Pancreas (tissue), 10 donors: ENCODE measurements around the gene IFNGR2. TPM values are rescaled to one million over a fixed set of nuclear protein-coding genes. Genes with fewer than 3 reads are reported as not detected.

ENCODE experiments used
- ATAC-seq, 4 donors: fragments of 200-7000 bp; cut with Tn5 transposase; one replicate each; pipeline versions ENCODE4 v1.8.0 to v1.9.1; 2020; ENCODE audit warnings: mild to moderate bottlenecking in 4 of 4, moderate library complexity in 4 of 4
- DNase-seq, 6 donors: peaks; one replicate each; pipeline ENCODE4 v3.0.0-alpha.2; 2020
- FAIRE-seq: peaks from 2 replicates; lab custom pipeline; 2012; peaks lifted over from hg19 to GRCh38; lab: Jason Lieb, UNC
- H3K27ac ChIP-seq, 4 donors: fragments of 200-600 bp; sonication (generic); 1 replicate in 3 of 4; 2 replicates in 1 of 4; pipeline versions ENCODE4 v1.5.0 to v1.8.0; 2020
- H3K27me3 ChIP-seq, 4 donors: fragments of 200-600 bp; one replicate each; pipeline ENCODE4 v1.8.0; 2021
- H3K36me3 ChIP-seq, 3 donors: fragments of 200-600 bp; sonication (generic) in 1 of 3; one replicate each; pipeline versions ENCODE4 v1.5.0 to v1.8.0; 2020 to 2021
- H3K4me1 ChIP-seq, 3 donors: fragments of 200-600 bp; one replicate each; pipeline ENCODE4 v1.8.0; 2021
- H3K4me3 ChIP-seq, 4 donors: fragments of 200-600 bp; sonication (generic) in 2 of 4; one replicate each; pipeline versions ENCODE4 v1.5.0 to v1.8.0; 2020 to 2021
- H3K9me3 ChIP-seq, 4 donors: fragments of 200-600 bp; one replicate each; pipeline ENCODE4 v1.8.0; 2021
- WGBS, 2 donors: extraction: QIAGEN DNeasy Blood & Tissue Kit; methylation state at CpG; one replicate each; pipeline ENCODE4 v1.1.7; 2013; 5-methylcytosine and 5-hydroxymethylcytosine counted together
- intact Hi-C, 3 donors: fragments of 100-400 bp; cut with DNase I; formaldehyde crosslinking; loops; one replicate each; pipeline versions ENCODE4 v1.11.1 to v1.14.2; 2022
- polyA plus RNA-seq, 2 donors: library from polyadenylated mRNA; stranded (reverse); fragments of 200-250 nt; gene quantifications; one replicate each; pipeline ENCODE4 v1.2.3, GENCODE V29; 2013
- total RNA-seq, 6 donors: library from RNA; stranded (reverse); fragmentation: NEBNext Ultra II Directional in 4 of 6; extraction: Animal tissue kit (Norgen Biotek cat#: 25700) in 4 of 6; gene quantifications; one replicate each; pipeline versions ENCODE4 v1.2.1 to v1.2.4, GENCODE V29; 2021 to 2023
- TF ChIP-seq, protein P1 (sequence below), 4 donors: fragments of 200-600 bp; sonication (generic) in 3 of 4; IDR thresholded peaks; one replicate each; pipeline versions ENCODE4 v1.5.0 to v1.8.0; 2021; ENCODE audit warnings: antibody characterized with exemption in 4 of 4
- donor health status: healthy with polysubstance abuse.
- donor health status: DM: no; HTN: no; CAD: no; lungs with moderate emphysema.
- donor health status: DM: no; HTN: no; CAD: no.
- donor health status: control.
- donor health status: control.
- donor health status: Bipolar disorder and iron deficiency.
- donor health status: DM: yes; HTN: yes; CAD: no.
- donor health status: DM: no; HTN: no; CAD: no.
- donor health status: DM: no; HTN: no; CAD: no.
- donor health status: DM: yes; HTN: yes; CAD: no.

Gene IFNGR2
- total and polyA plus RNA-seq, 8 donors: 10.1 to 56.5 (median 19.9) TPM

- Histone ChIP-seq H3K36me3 (no peaks in the 10 kb centered on the region), H3K27me3 (no peaks in the 10 kb centered on the region), H3K4me3 (no peak overlapping the region), H3K4me1 (peaks cover 0 to 11% (median 0%) of the 10 kb centered on the region in 3 donors), H3K9me3 (no peaks in the 10 kb centered on the region), H3K27ac (no peak overlapping the region)
- TF ChIP-seq, protein P1, sequence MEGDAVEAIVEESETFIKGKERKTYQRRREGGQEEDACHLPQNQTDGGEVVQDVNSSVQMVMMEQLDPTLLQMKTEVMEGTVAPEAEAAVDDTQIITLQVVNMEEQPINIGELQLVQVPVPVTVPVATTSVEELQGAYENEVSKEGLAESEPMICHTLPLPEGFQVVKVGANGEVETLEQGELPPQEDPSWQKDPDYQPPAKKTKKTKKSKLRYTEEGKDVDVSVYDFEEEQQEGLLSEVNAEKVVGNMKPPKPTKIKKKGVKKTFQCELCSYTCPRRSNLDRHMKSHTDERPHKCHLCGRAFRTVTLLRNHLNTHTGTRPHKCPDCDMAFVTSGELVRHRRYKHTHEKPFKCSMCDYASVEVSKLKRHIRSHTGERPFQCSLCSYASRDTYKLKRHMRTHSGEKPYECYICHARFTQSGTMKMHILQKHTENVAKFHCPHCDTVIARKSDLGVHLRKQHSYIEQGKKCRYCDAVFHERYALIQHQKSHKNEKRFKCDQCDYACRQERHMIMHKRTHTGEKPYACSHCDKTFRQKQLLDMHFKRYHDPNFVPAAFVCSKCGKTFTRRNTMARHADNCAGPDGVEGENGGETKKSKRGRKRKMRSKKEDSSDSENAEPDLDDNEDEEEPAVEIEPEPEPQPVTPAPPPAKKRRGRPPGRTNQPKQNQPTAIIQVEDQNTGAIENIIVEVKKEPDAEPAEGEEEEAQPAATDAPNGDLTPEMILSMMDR (IDR thresholded peaks at IDR 0.05): no peak
- no peak for DNase-seq
- no peak for FAIRE-seq
- 85 to 88% methylated on average over 6 of the region's 6 CpGs for WGBS, 2 donors
- intact Hi-C loops: no loop called here
- ATAC-seq: no peak
Measured at GRCh38 chr21:33387294-33387693, 15.9 kb upstream of the IFNGR2 start.

DNA sequence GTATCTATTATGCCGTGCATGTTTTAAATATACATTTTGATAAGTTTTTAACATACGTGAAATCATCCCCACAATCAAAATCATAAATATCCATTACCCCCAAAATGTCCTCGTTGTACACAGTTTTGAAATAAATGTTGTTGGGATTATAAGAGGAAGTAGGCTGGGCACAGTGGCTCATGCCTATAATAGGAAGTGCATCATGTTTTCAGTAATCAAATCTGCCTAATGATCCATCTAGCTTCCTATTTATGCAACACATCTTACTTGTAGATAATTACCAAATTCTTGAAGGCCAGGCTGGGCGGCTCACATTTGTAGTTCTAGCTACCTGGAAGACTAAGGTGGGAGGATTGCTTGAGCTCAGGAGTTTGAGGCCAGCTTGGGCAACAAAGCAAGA is 15.0 kb upstream of the IFNGR2 start:
- no peak for DNase-seq
- WGBS, 2 donors: 71 to 80% methylated on average over 4 of the region's 4 CpGs
- H3K27me3 ChIP-seq: no peaks in the 10 kb centered on the region
- FAIRE-seq: no peak
- no peak overlapping the region for H3K4me3 ChIP-seq
- no peaks in the 10 kb centered on the region for H3K9me3 ChIP-seq
- TF ChIP-seq, protein P1 (IDR thresholded peaks at IDR 0.05): no peak
- H3K36me3 ChIP-seq: no peaks in the 10 kb centered on the region
- no peak overlapping the region for H3K27ac ChIP-seq
- peaks cover 0 to 5% (median 0%) of the 10 kb centered on the region in 3 donors for H3K4me1 ChIP-seq
- no peak for ATAC-seq
- intact Hi-C loops: no loop called here

DNA sequence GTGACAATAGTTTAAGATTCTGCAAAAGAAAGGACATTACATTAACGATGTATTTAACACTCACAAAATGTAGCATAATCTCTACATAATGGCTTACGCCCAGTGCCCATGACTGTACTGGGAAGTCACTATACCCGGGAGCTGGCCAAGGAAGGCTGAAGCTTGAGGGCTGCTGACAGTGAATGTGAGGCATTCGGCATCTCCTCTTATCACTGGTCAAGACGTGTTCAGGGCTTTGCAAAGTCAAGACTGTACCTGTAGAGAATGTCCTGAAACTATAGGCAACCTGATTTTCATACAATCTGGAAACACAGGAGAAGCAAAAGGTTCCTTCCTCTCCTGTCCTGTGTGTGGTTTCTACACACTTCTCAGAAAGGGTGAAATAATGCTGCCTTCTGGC is 12.7 kb upstream of the IFNGR2 start:
- Histone ChIP-seq H3K36me3 (no peaks in the 10 kb centered on the region), H3K4me3 (no peak overlapping the region), H3K27ac (no peak overlapping the region), H3K27me3 (no peaks in the 10 kb centered on the region), H3K4me1 (no peaks in the 10 kb centered on the region), H3K9me3 (no peaks in the 10 kb centered on the region)
- no peak for ATAC-seq
- WGBS, 2 donors: 64 to 79% methylated on average over 5 of the region's 5 CpGs
- intact Hi-C loops: no loop called here
- DNase-seq: no peak
- TF ChIP-seq, protein P1 (IDR thresholded peaks at IDR 0.05): no peak
- no peak for FAIRE-seq

GRCh38 chr21:33391656-33392055 is 11.6 kb upstream of the IFNGR2 start:
- ATAC-seq (no peak), FAIRE-seq (no peak)
- no peak overlapping the region for H3K27ac ChIP-seq

DNA sequence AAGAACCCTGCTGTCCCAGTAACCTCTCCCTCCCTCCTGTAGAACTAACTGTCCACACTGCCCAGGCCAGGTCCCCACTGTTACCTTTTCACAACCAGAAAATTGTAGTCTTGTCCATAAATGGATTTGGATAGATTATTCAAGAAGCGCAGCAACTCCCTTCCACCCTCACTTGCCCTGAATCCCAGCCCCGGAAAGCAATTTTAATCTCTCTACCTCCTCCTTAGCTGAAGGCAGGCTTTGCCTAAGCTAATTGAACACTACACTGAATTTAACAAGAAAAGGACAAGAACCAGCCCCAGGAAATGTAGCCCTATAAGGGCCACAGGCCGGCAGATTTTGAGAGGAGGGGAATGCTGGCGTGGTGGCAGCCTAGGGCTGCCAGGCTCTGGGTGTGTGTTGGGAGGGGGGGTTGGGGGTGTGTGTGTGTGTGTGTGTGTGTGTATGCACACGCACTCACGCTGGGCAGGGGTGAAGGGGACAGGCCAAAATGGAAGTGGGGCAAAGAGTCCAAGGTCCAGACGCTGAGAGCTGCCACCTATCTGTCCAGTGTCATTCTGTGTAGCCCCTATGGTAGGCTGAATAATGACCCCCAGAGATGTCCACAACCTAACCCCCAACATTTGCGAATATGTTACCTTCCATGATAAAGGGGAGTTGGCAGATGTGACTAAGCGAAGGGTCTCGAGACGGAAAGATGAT is 10.8 kb upstream of the IFNGR2 start:
- DNase-seq (no peak), FAIRE-seq (no peak), ATAC-seq (no peak)
- no peaks in the 10 kb centered on the region for H3K36me3 ChIP-seq
- H3K4me1 ChIP-seq: no peaks in the 10 kb centered on the region
- WGBS, 2 donors: 79 to 80% methylated on average over 11 of the region's 11 CpGs
- H3K27me3 ChIP-seq: no peaks in the 10 kb centered on the region
- no peak overlapping the region for H3K4me3 ChIP-seq
- TF ChIP-seq, protein P1 (IDR thresholded peaks at IDR 0.05): no peak
- no peak overlapping the region for H3K27ac ChIP-seq
- intact Hi-C loops: no loop called here
- no peaks in the 10 kb centered on the region for H3K9me3 ChIP-seq

More at GRCh38 chr21:33391656-33392055, 11.6 kb upstream of the IFNGR2 start:
- Histone ChIP-seq H3K4me3 (no peak overlapping the region), H3K4me1 (no peaks in the 10 kb centered on the region), H3K9me3 (no peaks in the 10 kb centered on the region), H3K27me3 (no peaks in the 10 kb centered on the region), H3K36me3 (no peaks in the 10 kb centered on the region)
- DNase-seq: no peak
- TF ChIP-seq, protein P1 (IDR thresholded peaks at IDR 0.05): no peak
- 71 to 81% methylated on average over 6 of the region's 6 CpGs for WGBS, 2 donors
- intact Hi-C loops: no loop called here
